ENCODE data around the gene TGFB1. TPM values are rescaled to one million over a fixed set of nuclear protein-coding genes. Genes with fewer than 3 reads are reported as not detected.

The TGFB1 gene
- total and polyA plus RNA-seq, 2 of the 13 experiments (the other 11 are each of a cell fraction or from before 2014, with no cell fraction given) = 4.1 to 5.4 TPM

DNA sequence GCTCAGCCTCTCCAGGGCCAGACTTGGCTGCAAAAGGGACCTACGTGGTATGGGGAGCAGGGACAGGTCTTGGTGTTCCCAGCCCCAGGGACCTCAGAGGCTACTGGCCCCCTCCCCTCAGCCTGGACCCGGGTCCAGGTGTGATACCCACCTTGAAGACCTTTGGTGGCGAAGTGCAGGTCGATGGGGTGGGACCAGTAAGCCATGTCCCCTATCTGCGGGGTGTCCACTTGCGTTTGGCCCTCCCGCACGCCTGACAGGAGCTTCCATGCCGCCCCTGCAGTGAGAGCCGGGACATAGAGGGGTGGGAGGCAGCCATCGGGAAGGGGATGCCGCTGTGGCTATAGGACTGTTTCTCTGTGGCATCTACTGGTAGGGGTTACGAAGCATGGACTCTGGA lies 4.0 kb upstream of the TGFB1 start:
- intact Hi-C loops (cut with micrococcal nuclease; ENCODE audit: unreplicated experiment) = no loop called here
- BruUV-seq (replicated peaks) = no TSS peak
- Histone ChIP-seq H3K27me3 (ENCODE audit: control insufficient read depth in 1 of 2, insufficient read depth in 2 of 2, low read length in 2 of 2) (no peaks in the 10 kb centered on the region; a peak in 2 of 5 replicates), H2AFZ (ENCODE audit: low read length) (no peak overlapping the region), H3K79me2 (ENCODE audit: insufficient read depth, low read length) (peaks cover 4% of the 10 kb centered on the region), H3K4me2 (ENCODE audit: low read depth, low read length) (no peak overlapping the region), H4K20me1 (ENCODE audit: insufficient read depth, low read length) (no peaks in the 10 kb centered on the region), H3K9ac (ENCODE audit: insufficient read depth, low read depth, low read length) (no peak overlapping the region), H3K4me3 (replicated peaks in 1 of 3; ENCODE audit: insufficient read depth in 1 of 3, low read depth in 2 of 3, low read length in 3 of 3) (no peak overlapping the region), H3K4me1 (ENCODE audit: insufficient read depth, low read length) (peaks cover 15% of the 10 kb centered on the region), H3K27ac (ENCODE audit: extremely low read length, insufficient read depth, low read length) (no peak overlapping the region), H3K9me3 (ENCODE audit: low read length) (no peaks in the 10 kb centered on the region), H3K36me3 (replicated peaks in 1 of 2; ENCODE audit: control insufficient read depth in 1 of 2, insufficient read depth in 2 of 2, low read length in 2 of 2) (no peaks in the 10 kb centered on the region)
- no peak for ATAC-seq
- no peak for DNase-seq (ENCODE audit: low spot score)
- 87% methylated on average over 11 of the region's 13 CpGs for WGBS (ENCODE audit: low lambda C conversion rate)
- no peak for FAIRE-seq
- in situ Hi-C loops (cut with HindIII; ENCODE audit: extremely low pct_ligation_motif_present, low pct_unique_long_range_greater_than_20kb) = no loop called here
- CTCF ChIA-PET (ENCODE audit: low intra/inter-chr PET ratio, low total read pairs) = no interaction called here
- POLR2A ChIA-PET = no interaction called here
- TF ChIP-seq, protein P1, sequence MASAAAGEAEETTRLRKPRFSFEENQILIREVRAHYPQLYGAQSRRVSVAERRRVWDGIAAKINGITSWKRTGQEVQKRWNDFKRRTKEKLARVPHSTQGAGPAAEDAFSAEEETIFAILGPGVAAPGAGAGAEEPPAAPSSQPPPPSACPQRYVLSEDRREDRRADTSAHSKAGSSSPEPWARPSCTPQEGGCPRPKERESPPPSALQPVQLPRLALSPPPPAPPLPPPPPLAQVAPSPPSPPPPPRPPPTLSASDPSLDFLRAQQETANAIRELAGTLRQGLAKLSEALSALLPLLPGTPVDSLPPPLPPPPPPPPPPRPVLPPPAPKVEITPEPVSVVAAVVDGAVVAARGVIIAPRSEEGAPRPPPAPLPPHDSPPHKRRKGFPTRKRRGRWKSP (CRISPR knock-in tag; IDR thresholded peaks at IDR 0.05) = no peak
- TF ChIP-seq ZFAT (CRISPR knock-in tag; conservative IDR thresholded peaks at IDR 0.05) (no peak), ZNF10 (CRISPR knock-in tag; IDR thresholded peaks at IDR 0.05; ENCODE audit: borderline replicate concordance, low read depth) (no peak), ZNF317 (CRISPR knock-in tag; IDR thresholded peaks at IDR 0.05) (no peak), NR1H2 (CRISPR knock-in tag; IDR thresholded peaks at IDR 0.05; ENCODE audit: borderline replicate concordance, low read depth) (no peak), NCOR1 (IDR thresholded peaks at IDR 0.05; ENCODE audit: borderline replicate concordance, low read length) (no peak), SCMH1 (CRISPR knock-in tag; IDR thresholded peaks at IDR 0.05; ENCODE audit: borderline replicate concordance) (no peak), ZNF30 (CRISPR knock-in tag; IDR thresholded peaks at IDR 0.05) (no peak), ISL2 (CRISPR knock-in tag; IDR thresholded peaks at IDR 0.05) (no peak)
- TF ChIP-seq, protein P2, sequence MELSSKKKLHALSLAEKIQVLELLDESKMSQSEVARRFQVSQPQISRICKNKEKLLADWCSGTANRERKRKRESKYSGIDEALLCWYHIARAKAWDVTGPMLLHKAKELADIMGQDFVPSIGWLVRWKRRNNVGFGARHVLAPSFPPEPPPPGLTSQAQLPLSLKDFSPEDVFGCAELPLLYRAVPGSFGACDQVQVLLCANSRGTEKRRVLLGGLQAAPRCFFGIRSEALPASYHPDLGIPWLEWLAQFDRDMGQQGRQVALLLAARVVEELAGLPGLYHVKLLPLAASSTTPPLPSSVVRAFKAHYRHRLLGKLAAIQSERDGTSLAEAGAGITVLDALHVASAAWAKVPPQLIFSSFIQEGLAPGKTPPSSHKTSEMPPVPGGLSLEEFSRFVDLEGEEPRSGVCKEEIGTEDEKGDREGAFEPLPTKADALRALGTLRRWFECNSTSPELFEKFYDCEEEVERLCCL (CRISPR knock-in tag; IDR thresholded peaks at IDR 0.05; ENCODE audit: borderline replicate concordance) = no peak
- TF ChIP-seq, protein P3, sequence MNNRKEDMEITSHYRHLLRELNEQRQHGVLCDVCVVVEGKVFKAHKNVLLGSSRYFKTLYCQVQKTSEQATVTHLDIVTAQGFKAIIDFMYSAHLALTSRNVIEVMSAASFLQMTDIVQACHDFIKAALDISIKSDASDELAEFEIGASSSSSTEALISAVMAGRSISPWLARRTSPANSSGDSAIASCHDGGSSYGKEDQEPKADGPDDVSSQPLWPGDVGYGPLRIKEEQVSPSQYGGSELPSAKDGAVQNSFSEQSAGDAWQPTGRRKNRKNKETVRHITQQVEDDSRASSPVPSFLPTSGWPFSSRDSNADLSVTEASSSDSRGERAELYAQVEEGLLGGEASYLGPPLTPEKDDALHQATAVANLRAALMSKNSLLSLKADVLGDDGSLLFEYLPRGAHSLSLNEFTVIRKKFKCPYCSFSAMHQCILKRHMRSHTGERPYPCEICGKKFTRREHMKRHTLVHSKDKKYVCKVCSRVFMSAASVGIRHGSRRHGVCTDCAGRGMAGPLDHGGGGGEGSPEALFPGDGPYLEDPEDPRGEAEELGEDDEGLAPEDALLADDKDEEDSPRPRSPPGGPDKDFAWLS (CRISPR knock-in tag; IDR thresholded peaks at IDR 0.05; ENCODE audit: borderline replicate concordance) = no peak
- TF ChIP-seq, protein P4, sequence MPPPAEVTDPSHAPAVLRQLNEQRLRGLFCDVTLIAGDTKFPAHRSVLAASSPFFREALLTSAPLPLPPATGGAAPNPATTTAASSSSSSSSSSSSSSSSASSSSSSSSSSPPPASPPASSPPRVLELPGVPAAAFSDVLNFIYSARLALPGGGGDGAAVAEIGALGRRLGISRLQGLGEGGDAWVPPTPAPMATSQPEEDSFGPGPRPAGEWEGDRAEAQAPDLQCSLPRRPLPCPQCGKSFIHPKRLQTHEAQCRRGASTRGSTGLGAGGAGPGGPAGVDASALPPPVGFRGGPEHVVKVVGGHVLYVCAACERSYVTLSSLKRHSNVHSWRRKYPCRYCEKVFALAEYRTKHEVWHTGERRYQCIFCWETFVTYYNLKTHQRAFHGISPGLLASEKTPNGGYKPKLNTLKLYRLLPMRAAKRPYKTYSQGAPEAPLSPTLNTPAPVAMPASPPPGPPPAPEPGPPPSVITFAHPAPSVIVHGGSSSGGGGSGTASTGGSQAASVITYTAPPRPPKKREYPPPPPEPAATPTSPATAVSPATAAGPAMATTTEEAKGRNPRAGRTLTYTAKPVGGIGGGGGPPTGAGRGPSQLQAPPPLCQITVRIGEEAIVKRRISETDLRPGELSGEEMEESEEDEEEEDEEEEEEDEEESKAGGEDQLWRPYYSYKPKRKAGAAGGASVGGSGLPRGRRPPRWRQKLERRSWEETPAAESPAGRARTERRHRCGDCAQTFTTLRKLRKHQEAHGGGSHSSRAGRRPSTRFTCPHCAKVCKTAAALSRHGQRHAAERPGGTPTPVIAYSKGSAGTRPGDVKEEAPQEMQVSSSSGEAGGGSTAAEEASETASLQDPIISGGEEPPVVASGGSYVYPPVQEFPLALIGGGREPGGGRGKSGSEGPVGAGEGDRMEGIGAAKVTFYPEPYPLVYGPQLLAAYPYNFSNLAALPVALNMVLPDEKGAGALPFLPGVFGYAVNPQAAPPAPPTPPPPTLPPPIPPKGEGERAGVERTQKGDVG (CRISPR knock-in tag; IDR thresholded peaks at IDR 0.05; ENCODE audit: borderline replicate concordance) = no peak
- TF ChIP-seq, protein P5, sequence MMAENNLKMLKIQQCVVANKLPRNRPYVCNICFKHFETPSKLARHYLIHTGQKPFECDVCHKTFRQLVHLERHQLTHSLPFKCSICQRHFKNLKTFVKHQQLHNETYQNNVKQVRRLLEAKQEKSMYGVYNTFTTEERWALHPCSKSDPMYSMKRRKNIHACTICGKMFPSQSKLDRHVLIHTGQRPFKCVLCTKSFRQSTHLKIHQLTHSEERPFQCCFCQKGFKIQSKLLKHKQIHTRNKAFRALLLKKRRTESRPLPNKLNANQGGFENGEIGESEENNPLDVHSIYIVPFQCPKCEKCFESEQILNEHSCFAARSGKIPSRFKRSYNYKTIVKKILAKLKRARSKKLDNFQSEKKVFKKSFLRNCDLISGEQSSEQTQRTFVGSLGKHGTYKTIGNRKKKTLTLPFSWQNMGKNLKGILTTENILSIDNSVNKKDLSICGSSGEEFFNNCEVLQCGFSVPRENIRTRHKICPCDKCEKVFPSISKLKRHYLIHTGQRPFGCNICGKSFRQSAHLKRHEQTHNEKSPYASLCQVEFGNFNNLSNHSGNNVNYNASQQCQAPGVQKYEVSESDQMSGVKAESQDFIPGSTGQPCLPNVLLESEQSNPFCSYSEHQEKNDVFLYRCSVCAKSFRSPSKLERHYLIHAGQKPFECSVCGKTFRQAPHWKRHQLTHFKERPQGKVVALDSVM (CRISPR knock-in tag; IDR thresholded peaks at IDR 0.05) = no peak

All from HepG2 (cell line).